ENCODE measurements around the gene CST7. TPM values are rescaled to one million over a fixed set of nuclear protein-coding genes. Genes with fewer than 3 reads are reported as not detected.
A peak's percentile ranks its signal among the peaks of the same experiment; 100 is the strongest.

Gene CST7
- total and polyA plus RNA-seq, 2 of the 13 experiments (the other 11 are each of a cell fraction or from before 2014, with no cell fraction given) = not detected

GRCh38 chr20:24964506-24964840, 15.4 kb downstream of the CST7 start (continued):
- TF ChIP-seq ZNF343 (CRISPR knock-in tag; IDR thresholded peaks at IDR 0.05) = no peak

GRCh38 chr20:24965065-24965919, 16.2 kb downstream of the CST7 start:
- 90% methylated on average over 7 of the region's 7 CpGs for WGBS (ENCODE audit: low lambda C conversion rate)

More at GRCh38 chr20:24965065-24965919, 16.2 kb downstream of the CST7 start:
- no peak overlapping the region for H3K9ac ChIP-seq (ENCODE audit: insufficient read depth, low read depth, low read length)
- intact Hi-C loops (cut with micrococcal nuclease; ENCODE audit: unreplicated experiment) = no loop called here
- H4K20me1 ChIP-seq (ENCODE audit: insufficient read depth, low read length) = no peaks in the 10 kb centered on the region
- no peak overlapping the region for H3K4me3 ChIP-seq (replicated peaks in 1 of 3; ENCODE audit: insufficient read depth in 1 of 3, low read depth in 2 of 3, low read length in 3 of 3)
- FAIRE-seq (no peak), ATAC-seq (peak; percentile 10; the same call in 1 of the 3 replicates), DNase-seq (ENCODE audit: low spot score) (no peak)
- no TSS peak for BruUV-seq (replicated peaks)
- TF ChIP-seq PLRG1 (conservative IDR thresholded peaks at IDR 0.05) (no peak), MNT (IDR thresholded peaks at IDR 0.05) (peak; percentile 81), AGO2 (optimal IDR thresholded peaks at IDR 0.05; ENCODE audit: low read depth, low read length) (peak; percentile 27)
- no peak overlapping the region for H3K4me2 ChIP-seq (ENCODE audit: low read depth, low read length)
- H3K9me3 ChIP-seq (ENCODE audit: low read length) = no peaks in the 10 kb centered on the region
- H2AFZ ChIP-seq (ENCODE audit: low read length) = no peak overlapping the region
- no peak overlapping the region for H3K27ac ChIP-seq (ENCODE audit: extremely low read length, insufficient read depth, low read length)
- no peaks in the 10 kb centered on the region for H3K79me2 ChIP-seq (ENCODE audit: insufficient read depth, low read length)
- H3K4me1 ChIP-seq (ENCODE audit: insufficient read depth, low read length) = no peaks in the 10 kb centered on the region
- CTCF ChIA-PET (ENCODE audit: low intra/inter-chr PET ratio, low total read pairs) = no interaction called here
- POLR2A ChIA-PET = no interaction called here
- H3K27me3 ChIP-seq (ENCODE audit: control insufficient read depth in 1 of 2, insufficient read depth in 2 of 2, low read length in 2 of 2) = no peaks in the 10 kb centered on the region
- peaks cover 48 to 93% of the 10 kb centered on the region in 2 experiments for H3K36me3 ChIP-seq (replicated peaks in 1 of 2; ENCODE audit: control insufficient read depth in 1 of 2, insufficient read depth in 2 of 2, low read length in 2 of 2)
- in situ Hi-C loops (cut with HindIII; ENCODE audit: extremely low pct_ligation_motif_present, low pct_unique_long_range_greater_than_20kb) = no loop called here

All from HepG2 (cell line).